ENCODE measurements around the gene NFE2.

- TF ChIP-seq, protein P1, sequence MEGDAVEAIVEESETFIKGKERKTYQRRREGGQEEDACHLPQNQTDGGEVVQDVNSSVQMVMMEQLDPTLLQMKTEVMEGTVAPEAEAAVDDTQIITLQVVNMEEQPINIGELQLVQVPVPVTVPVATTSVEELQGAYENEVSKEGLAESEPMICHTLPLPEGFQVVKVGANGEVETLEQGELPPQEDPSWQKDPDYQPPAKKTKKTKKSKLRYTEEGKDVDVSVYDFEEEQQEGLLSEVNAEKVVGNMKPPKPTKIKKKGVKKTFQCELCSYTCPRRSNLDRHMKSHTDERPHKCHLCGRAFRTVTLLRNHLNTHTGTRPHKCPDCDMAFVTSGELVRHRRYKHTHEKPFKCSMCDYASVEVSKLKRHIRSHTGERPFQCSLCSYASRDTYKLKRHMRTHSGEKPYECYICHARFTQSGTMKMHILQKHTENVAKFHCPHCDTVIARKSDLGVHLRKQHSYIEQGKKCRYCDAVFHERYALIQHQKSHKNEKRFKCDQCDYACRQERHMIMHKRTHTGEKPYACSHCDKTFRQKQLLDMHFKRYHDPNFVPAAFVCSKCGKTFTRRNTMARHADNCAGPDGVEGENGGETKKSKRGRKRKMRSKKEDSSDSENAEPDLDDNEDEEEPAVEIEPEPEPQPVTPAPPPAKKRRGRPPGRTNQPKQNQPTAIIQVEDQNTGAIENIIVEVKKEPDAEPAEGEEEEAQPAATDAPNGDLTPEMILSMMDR (IDR thresholded peaks at IDR 0.05): no peak
- no peak for TF ChIP-seq POLR2A (IDR thresholded peaks at IDR 0.05)
These were observed 1.9 kb downstream of the NFE2 start for GRCh38 chr12:54298904-54299303.

Data from uterus (tissue), 2 donors.